GM21515 (cell line): ENCODE data around the gene MPV17L2.

Source experiments
- ATAC-seq: cut with Tn5 transposase; IDR thresholded peaks from one replicate; pipeline ENCODE4 v1.9.1; 2021; ENCODE audit not compliant: unreplicated experiment

The MPV17L2 gene

DNA sequence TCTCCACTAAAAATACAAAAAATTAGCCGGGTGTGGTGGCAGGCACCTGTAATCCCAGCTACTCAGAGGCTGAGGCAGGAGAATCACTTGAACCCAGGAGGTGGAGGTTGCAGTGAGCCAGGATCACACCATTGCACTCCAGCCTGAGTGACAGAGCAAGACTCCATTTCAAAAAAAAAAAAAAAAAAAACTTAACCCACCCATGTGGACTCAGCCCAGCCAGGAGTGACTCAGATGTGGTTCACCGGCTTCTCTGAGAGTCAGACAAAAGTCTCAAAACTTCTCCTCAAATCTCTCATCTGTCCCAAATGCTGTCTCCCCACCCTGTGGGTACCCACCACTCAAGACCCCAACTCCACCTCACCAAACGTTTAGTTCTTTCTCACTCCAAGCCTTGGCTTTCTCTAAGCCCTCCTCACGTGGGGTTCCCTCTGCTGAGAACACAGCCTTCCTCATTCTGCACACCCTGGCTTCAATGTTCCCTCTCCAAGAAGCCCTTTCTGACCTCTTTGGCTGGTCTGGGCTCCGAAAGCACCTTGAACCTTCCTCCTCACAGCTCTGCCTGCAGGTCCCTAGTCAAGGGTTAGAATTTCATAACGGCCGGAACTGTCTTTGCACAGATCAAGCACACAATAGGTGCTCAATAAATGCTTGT lies 21.9 kb downstream of the MPV17L2 start:
- ATAC-seq: no peak

DNA sequence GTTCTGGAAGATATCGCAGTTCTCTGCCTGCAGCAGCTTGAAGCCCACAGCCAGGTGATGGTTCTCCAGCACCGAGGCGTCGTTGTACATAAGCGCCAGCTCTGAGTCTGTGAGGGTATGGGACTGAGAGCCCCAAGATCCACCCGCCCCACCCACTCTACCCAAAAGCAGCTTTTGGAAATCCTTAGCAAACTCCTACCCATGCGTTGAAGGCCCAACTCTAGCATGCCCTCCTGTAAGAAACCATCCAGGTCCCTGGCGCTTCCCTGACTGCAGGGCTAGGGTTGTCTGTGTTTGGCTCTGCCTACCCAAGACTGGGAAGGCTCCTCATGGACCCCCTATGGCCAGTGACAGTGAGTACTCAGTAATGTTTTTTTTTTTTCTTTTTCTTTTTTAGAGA lies 23.8 kb downstream of the MPV17L2 start:
- ATAC-seq: no peak

DNA sequence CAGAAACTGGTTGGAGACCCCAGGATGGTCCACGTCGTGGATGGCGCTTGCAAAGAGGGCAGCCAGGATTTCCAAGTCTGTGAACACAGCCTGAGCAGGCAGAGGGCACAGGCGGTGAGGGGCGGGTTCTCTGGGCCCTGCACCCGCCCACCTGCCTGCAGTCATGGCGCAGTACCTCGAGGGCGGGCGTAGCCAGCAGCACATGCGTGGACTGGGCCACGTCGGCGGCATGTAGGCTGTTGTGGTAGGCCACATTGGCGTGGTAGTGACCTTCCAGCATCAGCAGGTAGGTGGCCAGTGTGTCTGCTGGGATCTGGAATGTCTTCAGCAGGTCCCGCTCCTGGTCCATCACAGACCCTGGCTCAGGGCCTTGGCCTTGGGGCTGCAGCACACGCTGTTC lies 25.1 kb downstream of the MPV17L2 start:
- no peak for ATAC-seq

DNA sequence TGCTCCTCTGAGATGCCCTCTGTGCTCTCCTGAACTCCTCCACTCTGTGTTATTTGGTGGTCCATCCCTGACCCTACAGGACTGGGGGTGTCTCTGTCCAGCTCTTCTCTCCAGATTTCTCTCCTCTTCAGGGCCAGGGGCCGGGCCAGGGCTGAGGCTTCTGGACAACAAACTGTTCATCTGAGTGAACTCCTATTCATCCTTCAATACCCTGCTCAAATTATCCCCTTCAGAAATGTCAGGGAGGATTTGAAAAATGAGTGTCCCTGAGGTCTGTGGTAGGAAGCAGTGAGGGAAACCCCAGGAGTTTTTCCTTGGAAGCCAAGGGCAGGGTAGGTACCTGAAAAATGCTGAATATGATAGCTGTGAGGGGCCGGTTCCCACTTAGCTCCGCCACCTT lies 25.6 kb downstream of the MPV17L2 start:
- ATAC-seq: no peak

DNA sequence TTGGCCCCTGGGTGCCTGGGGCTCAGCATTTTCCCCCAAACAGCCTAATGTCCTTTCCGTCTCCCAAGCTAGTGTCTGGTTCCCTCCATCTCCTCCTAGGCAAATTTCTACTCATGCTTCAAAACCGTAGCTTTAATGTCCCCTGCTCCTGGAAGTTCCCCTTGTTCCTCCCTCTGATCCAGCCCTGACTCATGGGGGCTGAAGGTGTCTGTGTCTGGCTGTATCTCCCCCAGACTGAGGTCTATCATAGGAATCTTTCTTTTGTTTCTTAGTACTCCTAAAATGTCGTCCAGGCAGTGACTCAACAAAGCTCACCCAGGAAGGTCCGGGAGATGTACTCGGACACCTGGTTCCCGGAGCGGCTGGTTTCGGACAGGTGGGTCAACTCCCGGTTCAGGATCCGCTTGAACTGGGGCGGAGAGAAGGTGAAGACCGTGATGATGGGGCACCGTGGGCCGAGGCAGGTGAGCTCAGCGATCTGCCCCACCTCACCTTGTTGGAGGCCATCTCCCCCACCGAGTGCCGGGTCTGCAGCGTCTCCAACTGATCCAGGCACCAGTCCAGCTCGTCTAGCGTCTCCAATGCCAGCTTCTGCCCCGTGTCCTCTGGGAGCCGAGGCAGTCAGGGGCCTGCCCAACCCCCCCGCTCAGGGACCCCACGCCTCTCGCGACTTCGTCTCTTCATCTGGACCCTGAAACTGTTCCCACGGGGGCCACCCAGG lies 27.1 kb downstream of the MPV17L2 start:
- ATAC-seq: no peak

DNA sequence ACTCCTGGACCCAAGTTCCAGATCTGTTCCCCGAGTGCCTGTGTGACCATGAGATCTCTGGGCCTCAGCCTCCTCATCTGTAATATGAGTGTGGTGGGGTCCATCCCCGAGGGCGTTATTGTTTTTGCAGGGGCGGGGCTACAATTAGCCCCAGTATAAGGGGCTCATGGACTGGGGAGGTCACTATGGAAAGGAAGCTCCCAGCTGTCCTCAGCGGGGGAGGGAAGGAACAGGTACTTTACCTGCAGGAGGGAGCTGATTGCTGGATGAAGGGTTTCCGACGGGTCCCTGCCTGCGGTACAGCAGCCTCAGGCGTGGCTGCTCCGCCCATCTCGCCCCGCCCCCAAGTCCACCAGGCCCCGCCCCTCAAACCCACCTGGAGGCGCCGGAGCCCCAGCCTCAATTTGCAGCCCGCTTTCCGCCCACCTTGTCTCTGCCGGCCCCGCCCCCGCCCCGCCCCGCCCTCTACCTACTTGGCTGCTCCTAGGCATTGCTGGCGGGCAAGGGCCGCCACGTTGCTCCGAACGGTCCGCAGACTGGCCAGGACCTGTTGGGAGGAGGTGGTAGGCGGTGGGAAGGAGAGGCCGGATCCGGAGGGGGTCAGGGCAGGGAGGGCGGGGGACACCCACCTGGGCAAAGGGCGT lies 27.7 kb downstream of the MPV17L2 start:
- no peak for ATAC-seq

DNA sequence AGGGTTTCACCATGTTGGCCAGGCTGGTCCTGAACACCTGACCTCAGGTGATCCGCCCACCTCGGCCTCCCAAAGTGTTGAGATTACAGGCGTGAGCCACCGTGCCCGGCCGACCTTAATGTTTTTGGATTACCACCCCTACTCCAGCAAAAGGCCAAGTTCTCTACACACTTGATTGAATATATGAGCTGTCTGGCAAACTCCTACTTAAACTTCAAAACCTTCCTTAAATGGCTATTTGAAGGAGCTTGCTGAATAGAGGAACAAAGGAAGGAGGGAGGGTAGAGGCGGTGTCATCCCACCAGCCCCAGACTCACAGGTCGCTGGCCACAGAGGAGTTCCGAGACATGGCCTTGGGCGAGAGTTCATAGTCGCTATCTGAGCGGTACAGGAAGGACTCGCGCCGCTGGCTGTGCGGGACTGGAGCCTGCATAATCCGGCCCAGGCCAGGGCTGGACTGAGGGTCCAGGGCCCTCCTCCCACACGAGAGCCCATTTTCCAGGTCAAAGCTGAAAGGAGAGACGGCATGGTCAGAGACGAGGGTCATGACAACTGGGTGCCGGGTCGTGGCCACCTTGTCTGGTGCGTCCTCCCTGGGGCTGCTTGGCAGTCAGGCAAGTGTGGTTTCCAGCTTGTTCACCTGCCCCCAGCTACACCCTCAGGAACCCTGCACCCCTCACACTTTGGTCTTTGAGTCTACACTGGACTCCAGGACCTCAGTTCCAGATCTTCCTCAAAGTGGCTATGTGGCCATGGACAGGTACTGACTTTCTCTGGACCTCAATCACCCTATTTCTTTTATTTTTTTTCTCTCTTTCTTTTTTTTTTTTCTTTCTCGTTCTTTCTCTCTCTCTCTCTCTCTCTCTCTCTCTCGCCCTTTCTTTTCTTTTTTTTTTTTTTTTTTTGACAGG lies 29.1 kb downstream of the MPV17L2 start:
- ATAC-seq: no peak

DNA sequence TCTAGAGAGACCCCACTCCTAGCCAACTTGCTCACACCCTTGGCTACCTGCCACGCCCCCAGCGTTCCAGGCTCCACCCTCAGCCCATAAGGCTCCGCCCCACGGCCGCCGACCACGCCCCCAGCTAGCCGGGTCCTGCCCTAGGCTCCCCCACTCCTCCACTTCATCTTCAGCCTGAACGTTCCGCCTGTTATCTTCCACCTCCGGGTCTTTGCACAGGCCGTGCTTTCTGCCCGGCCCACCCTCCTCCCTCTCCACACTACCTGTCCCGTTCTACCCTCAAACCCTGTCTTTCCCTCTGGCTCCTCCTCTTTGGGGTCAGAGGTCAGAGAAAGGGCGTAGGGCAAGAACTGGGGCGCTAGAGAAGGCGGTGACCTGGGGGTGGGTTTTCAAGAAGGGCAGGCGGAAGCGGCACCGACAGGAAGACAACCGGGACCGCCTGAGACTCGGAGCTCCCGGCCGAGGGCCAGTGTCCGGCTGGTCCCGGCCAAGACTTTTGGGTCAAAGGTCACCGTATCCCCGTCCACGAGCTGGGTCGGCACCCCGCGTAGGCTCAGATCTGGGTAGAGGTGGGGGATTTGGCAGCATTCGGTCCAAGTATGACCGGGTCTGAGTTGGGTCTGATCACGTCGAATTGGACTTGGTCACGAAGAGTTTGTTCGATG lies 31.0 kb downstream of the MPV17L2 start:
- ATAC-seq: peak; percentile 20

DNA sequence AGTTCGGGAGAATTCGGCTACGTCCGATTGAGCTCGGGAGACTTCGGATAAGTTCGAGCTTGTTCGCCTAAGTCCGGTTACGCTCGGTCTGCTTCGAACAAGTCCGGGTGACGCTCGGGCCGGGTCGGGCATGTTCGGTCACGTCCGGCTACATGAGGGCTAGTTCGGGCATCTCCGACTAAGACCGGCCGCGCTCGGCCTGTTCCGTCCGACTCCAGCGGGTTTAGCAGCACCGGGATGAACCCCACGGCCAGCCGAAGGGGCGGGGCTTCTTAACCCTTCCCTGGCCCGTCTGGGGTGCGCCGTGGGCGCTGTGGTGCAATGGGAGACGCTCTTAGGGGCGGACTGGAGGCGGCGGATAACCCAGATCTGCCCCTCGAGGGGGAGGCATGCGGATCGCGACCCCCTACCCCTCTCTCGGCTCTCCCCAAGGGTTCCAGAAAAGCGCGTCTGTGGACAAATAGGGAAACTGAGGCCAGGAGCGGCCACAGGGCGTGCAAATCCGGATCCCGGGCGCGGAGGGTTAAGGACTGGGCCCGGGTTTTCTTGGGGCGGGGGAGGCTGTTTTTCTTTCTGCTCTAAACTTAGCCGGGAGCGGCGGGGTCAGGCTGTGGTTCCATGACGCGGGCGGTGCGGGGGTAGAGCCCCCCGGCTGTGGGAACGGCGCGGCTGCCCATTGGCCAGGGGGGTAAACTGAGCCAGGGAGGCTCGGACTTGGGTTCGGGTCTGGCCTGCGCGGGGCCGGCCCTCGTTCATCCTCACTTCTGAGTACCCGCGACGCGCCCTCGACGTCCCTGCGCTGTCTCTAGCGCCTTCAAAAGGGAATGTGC lies 31.7 kb downstream of the MPV17L2 start:
- ATAC-seq: peak; percentile 91

DNA sequence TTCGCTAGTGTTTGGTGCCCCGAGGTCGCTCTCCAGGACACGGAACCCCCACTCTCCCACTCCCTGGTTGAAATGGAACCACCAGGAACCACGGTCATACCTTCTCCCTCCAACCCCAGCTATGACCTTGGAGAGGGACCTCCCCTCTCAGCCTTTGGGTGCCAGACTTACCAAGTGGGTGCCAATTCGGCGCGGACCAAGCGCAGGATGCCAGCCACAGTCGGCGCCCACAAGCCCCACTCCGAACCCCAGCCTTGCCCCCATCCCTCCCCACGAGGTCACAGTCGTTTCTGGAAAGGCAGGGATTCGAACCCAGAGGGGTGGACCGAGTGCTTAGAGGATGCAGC lies 32.3 kb downstream of the MPV17L2 start:
- ATAC-seq: no peak

DNA sequence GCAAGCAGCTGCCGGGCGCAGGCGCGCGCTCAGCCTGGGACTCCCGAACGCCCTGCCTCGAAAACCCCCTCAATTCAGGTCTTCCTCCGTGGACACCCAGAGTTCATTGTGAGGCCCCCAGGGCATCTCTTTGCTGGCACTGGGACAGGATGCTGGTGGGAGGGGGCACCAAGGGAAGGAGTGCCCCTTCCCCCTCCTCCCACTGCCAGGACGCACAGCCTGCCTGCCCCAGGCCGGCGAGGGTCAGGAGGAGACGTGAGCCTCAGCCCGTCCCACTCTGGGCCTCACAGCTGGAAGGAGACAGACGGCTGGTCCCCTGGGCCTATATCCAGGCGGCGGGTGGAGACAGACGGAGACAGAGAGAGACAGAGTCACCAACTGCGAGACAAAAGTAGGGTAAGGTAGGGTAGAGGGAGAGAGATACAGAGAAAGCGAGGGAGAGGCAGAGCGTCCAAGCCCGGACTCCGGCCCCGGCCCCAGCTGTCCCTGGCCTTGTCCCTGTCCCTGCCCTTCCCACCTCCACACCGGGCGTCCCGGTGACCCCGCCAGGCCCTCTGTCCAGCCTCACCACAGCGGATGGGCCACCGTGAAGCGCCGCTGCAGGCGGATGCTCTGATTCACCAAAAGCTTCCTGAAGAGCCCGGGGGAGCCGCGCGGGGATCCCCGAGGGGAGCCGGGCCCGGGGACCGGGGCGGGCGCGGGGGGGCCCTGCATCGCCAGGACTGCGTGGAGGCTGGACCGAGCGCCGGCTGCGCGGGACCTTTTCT lies 32.9 kb downstream of the MPV17L2 start, which contains the start of gene PDE4C:
PDE4C (minus strand) TSS at position 737 of the 767 bp plus-strand sequence; CDS start at position 714, 23 bp downstream.
- no peak for ATAC-seq

DNA sequence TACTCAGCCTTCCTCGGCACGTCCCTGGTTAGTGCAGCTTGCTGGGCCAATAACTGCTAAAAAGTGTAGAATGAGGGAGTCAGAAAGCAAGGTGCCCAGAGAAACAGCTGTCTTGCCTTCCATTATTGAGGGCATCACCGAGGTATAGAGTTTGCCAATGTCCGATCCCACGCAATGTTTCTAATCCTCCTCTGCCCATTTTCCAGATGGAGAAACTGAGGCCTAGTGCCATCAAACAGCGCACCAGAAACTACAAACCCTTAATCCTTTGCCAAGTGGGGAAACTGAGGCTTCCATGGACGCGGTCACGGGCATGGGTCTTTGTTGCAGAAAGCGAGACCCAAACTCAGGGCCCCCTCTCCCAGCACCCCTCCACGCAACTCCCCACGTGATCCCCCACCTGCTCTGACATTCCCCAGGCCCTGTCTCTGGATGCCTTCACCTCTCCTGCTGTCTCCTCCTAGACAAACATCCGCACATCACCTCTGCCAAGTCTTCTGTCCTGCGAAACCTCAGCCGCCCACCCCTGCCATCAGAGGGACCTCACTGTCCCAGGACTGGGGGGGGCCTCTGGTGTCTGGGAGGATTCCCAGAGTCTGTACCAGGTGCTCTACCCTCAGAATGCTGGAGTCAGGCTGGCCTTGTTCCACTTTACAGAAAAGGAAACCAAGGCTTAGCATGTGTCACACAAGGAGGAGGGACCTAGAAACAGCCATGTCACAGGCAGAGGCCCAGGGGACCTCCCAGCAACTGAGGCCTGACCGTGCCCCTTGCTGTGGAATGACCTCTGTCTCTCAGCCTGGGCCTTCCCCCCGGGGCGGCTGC lies 34.1 kb downstream of the MPV17L2 start:
- ATAC-seq: no peak

DNA sequence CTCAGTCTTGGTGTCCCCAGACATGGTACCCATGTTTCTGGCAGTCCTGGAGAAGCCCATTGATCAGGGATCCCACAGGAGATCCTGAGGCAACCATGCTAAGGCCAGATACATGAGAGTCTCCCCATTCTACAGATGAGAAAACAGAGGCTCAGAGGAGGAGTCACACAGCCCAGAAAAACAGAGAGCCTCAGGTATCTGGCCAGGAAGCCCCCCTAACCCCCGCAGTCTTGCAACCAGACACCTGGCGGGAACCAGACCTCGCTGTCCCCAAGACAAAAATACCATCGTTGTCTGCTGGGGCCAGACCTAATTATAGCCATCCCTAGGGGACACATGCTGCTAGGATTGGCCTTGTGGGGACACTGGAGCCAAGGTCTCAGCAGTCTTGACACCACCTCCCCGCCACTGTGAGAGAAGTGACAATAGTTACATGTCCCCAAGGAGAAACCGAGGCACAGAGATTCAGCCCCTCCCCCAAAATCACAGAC lies 34.8 kb downstream of the MPV17L2 start:
- no peak for ATAC-seq

DNA sequence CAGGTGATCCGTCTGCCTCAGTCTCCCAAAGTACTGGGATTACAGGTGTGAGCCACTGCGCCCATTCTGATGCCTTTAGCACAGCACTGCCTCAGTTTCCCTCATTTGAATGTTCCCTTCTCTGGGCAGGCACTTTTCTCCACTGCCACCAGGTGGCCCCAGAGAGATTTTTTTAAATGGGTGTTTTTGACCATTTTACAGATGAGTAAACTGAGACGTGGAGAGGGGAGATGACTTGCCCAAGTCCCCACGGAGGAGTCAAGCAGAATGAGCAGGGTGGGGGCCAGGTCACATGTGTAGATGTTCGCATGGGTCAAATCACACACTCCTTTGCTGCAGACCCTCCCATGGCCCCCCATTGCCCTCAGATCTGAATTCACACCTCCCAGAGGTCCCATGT lies 36.5 kb downstream of the MPV17L2 start:
- ATAC-seq: no peak

DNA sequence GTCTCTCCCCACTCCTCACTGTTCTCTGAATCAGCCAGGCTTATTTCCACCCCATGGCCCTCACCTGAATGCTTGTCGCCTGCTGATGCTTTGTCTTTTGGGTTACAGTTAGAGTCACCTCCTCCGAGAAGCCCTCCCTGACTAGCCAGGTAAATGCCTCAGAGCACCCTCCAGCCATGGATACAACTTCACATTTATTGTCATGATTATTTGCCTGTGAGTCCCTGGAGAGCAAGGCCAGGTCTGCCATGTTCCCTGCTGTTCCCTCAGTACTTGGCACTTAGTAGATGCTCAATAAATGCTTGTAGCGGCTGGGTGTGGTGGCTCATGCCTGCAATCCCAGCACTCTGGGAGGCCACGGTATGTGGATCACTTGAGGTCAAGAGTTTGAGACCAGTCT lies 36.9 kb downstream of the MPV17L2 start:
- ATAC-seq: no peak

DNA sequence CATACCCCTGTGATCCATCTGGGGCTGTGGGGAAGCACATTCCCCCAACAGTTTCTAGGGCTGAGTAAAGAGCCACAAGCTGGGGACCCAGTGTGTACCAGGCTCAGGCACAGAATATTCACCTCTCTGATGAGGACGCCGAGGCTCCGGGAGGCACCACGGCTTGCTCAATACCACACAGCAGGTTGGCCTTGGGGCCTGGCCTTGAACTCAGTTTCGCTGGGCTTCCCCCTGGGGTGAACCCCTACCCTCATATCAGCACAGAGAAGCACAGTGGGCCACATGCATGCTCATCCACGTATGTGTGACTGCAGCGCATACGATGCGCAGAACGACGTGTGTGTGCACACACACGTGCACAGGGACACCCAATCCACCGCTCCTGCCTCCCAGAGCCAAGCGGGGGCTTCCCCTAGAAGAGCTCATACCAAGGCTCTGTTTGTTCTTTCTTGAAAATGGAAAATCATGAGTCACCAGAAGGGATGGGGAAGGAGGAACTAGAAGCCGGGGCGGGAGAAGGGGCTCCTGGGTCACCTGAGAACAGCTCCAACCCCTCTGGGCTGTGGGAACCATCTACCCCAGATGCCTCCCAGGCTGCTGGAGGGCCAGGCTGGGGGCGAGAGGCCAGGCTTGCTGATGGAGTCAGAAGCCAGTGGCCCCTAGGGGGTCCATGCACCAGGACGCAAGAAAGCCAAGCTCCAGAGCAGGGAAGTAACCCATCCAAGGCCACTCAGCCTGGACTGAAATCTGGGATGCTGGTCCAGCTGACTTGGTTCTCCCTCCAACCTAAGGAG lies 38.1 kb downstream of the MPV17L2 start:
- no peak for ATAC-seq

DNA sequence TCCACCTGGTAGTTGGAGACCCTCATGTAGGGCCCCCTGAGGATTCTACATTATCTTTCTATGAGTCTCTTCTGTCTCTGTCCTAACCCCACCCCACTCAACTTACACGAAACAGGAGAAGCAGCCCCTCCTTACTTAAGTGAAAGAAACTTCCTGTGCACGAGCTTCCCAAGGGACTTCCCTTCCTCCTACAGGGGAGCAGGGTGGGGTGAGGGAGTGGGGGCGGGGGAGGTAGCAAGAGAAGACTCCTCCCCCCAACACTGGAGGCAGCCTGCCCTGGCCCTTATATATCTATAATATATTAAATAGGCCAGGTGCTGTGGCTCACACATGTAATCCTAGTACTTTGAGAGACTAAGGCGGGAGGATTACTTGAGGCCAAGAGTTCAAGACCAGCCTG lies 38.8 kb downstream of the MPV17L2 start:
- ATAC-seq: no peak
